NCI-H526 treated with DMSO at 0.1 percent for 48 hours (cell line): ENCODE data around the gene CATSPERZ.

Source experiments
- DNase-seq: peaks from one replicate; lab custom pipeline; 2025; lab: John Stamatoyannopoulos, UW

CATSPERZ gene

DNA sequence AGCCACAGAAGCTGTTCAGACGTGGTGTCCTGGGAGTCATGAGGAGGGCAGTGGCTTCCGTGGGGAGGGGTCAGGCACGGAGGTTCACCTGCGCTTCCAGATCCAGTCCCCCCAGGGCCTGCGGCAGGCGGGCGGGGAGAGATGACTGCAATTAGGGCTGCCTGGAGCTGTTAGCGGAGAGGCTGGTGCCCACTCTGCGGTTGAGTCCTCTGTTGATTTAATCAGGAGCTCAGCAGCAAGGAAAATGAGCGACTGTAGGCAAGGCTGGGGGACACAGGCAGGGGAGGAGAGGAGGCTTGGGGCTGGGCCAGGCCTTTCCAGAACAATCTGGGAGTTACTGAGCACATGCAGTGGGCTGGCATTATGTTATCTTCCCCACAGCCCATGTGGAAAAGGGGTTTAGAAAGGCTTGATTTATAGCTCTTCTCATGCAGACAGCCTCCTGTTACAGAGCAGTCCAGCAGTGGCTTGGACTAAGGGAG, 35.7 kb upstream of the CATSPERZ start:
- peak; percentile 77 for DNase-seq

DNA sequence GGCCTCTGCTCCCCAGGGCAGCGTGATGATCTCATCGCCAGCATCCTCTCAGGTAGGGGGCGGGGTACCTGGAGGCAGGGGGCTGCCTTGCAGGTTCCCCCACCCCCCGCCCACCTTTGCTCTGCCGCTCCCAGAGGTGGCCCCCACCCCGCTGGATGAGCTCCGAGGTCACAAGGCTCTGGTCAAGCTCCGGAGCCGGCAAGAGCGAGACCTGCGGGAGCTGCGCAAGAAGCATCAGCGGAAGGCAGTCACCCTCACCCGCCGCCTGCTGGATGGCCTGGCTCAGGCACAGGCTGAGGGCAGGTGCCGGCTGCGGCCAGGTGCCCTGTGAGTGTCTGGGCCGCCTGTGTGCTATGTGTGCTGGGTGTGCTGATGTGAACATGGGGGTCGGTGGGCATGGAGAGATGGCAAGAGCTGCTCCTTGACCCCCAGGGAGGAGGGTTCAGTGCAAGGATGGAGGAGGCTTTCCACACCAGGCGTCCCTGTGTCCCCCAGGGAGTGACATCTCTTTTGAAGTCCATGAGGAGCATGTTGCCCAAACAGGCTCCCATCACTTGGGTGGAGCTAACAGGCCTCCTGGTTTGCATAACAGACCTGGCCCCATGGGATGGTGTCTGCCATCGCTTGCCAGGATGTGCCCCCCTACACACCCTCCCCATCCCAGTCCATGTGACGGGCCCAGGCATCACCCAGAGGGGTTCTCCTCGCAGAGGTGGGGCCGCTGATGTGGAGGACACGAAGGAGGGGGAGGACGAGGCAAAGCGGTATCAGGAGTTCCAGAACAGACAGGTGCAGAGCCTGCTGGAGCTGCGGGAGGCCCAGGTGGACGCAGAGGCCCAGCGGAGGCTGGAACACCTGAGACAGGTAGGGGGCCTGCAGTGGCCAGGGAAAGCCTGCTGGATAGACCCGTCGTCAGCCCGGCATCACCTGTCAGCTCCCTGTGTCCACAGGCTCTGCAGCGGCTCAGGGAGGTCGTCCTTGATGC, 34.7 kb upstream of the CATSPERZ start:
- peak; percentile 94 for DNase-seq

DNA sequence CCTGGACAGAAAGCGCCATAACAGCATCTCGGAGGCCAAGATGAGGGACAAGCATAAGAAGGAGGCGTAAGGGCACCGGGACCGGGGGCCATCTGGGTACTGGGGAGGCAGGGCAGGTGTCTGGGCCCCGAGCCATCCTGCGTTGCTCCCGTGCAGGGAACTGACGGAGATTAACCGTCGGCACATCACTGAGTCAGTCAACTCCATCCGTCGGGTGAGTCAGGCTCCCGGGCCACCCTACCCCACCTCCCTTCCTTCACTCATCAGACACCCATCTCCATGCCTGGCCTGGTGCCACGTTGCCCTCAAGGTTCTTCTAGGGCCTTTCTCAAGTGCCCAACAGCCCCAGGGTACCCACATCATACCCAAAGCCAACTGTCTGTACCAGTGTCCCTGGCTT, 33.8 kb upstream of the CATSPERZ start:
- no peak for DNase-seq

DNA sequence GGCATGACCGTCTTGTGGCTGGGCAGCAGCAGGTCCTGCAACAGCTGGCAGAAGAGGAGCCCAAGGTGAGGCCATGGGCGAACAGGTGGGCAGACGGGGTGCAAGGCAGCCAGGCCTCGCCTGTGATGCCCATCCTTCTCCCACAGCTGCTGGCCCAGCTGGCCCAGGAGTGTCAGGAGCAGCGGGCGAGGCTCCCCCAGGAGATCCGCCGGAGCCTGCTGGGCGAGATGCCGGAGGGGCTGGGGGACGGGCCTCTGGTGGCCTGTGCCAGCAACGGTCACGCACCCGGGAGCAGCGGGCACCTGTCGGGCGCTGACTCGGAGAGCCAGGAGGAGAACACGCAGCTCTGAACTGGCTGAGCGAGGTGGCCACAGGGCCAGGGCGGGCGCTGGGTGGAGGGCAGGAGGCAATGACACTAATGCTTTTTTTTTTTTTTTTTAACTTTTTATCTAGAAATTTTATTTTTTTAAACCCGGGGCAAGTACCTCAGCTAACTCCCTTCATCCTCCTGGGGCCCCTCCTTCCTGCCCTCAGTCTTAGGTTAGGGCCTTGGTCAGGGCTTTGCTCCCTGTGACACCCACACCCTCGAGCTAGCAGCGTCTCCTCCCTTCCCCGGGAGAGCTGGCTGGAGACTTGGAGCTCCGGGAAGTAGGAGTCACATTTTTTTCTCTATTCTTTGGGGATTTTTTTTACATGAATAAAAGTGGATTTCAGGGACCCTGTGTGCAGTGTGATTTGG, 32.8 kb upstream of the CATSPERZ start:
- no peak for DNase-seq

DNA sequence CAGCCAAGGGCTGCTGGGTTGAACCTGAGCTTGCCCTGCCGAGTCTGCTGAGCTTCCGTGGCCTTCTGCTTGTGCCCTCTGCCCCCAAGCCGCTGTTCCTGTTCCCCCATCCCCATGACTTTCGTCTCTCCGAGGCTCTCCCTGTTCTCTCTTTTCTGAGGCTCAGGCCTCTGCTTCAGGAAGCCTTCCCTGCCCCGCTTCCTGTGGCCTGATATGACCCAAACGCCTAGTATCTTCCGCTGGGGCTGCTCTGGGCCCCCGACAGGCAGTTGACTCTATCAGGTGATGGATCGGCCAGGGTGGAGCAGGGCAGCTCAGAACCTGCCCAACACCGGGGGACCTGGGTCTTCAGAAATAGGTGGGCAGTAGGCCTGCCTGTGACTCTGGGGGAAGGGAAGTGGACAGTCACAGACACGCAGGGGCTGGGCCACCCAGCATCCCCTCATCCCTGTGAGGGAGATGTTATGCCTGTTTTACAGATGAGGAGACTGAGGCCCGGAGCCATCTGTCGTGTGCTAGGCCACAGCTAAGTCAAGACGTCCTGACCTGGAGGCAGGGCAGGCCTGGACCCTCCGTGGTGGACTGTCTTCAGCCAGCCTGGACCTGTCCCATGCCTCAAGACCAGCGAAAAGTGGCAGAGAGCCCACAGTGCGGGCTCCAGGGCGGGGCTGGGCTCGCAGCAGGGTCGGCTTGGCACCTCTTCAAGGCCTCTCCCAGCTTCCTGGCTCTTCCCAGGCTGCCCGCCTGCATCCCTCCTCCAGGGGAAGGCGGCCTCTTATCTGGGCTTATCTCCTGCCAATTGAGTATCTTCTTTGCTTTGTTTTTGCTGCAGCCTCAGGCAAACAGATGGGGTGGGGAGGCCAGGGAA, 31.9 kb upstream of the CATSPERZ start:
- no peak for DNase-seq

DNA sequence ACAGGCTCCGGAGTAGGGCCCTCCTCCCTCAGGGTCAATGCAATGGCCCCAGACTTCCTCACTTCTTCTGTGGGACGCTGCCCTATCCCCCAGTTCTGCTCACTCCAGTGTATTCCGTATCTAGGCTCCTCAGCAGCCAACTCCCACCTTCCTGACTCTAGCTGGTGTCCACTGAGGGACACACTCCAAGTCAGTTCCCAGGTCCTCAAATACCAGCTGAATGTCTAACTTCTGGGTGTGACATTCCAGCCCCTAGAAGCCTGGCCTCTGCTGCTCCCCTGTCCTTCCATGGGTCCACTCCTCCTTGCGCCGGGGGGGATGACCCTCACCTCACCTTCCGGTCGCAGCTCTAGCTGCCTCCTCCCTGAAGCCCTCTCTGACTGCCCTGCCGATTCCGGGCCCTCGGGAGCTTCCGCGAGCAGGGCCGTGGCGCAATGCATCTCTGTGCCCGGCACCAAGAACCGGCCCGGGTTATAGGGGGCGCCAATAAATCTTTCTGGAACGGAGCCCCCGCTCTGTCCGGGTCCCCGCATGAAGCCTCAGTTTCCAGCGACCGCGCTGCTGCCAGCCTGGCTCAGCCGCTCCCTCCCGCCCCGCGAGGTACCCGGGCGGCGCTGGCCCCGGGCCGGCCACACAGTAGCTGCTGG, 31.1 kb upstream of the CATSPERZ start:
- no peak for DNase-seq

DNA sequence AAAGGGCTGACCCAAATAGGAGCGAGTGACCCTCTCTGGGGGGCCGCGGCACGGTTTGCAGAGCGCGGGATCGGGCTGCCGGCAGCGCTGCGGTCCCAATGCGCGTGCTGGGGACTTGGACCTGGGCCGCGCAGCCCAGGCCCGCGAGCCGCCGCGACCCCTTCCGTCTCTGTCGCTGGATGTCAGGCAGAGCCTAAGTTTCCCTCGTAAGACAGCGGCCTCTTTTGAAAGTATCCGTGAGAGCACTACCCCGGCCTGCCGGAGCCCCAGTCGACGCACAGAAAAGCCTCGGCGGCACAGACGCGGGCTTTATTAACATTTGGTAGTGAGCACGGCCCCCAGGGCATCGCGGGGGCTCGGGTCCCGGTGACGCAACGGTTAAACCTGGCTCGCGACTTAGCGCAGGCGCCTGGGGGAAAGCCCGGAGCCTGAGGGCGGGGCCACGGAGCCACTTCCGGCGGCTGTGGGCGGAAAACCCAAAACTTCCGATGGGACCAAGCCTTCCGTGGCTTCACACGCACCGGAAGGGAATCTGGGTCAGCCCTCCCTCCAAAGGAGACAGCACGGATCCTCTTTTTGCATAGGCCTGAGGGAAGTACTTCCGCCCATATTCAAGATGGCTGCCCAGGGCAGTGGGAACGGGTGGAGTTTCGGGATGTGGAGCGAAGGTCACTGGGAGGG, 30.5 kb upstream of the CATSPERZ start:
- DNase-seq, result peak; percentile 99

DNA sequence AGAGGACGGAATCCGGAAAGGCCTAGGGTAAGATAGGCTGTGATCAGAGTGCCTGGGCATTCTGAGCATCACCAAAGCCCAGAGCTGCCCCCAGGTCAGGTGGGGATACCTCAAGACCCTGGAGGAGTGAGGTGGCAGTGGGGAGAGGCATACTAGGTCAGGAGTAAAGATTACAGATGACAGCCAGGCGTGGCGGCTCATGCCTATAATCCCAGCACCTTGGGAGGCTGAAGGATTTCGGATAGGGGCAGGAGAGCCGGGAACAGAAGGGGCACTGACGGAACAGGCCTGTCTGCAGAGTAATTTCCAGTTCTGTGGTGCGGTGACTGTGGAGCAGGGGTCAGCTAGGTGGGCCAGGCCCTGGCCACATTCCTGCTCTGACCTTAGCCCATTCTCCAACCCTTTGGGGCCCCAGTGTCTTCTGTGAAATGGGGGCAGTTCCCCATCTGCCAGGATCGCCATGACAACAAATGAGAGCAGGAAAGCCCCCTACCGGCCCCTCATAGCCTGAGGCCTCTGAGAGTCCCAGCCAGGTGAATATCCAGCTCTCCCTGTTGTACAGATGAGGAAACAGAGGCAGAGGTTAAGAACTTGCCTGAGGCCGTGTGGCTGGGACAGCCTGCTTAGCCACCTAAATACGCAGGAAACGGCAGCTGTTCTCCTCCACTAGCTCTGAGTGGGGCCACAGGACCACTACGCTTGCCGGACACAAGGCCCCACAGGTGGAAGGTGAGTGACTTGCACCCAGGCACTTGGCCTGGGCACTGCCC, 24.9 kb upstream of the CATSPERZ start:
- no peak for DNase-seq

DNA sequence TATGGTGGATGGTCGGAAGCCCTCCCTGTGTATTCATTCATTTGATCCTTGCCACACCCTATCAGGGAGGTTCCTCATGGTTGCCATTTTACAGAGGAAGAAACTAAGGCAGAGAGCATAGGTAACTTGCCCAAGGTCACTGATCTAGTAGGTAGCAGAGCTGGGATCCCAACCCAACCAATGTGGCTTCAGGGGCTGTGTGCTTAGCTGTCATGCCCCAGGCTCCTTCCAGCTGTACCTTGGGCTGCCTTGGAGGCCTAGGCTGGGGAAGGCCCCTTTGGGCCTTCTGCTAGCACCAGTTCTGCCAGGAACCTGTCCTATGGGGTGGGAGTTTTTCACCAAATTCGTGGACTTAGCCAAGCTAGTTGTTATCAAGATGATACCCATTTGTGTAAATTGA, 24.3 kb upstream of the CATSPERZ start:
- DNase-seq, result no peak

DNA sequence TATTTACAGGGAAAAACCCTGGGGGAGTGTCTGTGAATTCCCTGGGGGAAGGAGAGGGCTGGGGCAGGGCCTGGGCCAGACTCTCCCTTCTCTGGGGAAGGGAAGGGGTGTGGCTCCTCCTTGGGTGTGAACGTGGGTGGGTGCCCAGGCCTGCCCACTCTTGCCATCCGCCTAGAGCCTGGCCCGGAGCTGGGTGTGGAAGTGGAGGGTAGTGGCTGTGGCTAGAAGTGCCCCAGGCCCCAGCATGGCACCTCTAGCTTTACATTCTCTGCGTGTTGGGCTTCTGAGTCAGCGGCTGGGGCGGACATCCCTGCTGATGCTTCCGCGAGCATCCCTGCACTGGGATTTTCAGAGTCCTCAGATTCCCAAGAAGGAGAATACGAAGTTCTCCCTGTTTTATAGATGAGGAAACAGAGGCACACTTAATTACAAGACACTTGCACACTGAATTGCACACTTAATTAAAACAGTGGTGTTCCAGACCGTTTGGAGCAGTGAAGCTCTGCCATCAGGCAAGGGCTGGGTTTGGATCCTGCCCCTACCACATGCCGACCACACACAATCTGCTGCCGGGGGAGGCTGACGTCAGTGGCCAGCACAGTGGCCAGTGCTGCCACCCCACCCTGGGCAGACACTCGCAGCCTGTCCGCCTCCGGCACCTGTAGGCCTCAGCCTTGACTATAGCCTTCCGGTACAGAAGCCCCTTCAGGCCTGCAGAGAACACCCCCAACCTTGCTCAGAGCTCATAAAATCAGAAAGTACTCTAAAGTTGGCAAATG, 23.3 kb upstream of the CATSPERZ start:
- DNase-seq, result no peak

DNA sequence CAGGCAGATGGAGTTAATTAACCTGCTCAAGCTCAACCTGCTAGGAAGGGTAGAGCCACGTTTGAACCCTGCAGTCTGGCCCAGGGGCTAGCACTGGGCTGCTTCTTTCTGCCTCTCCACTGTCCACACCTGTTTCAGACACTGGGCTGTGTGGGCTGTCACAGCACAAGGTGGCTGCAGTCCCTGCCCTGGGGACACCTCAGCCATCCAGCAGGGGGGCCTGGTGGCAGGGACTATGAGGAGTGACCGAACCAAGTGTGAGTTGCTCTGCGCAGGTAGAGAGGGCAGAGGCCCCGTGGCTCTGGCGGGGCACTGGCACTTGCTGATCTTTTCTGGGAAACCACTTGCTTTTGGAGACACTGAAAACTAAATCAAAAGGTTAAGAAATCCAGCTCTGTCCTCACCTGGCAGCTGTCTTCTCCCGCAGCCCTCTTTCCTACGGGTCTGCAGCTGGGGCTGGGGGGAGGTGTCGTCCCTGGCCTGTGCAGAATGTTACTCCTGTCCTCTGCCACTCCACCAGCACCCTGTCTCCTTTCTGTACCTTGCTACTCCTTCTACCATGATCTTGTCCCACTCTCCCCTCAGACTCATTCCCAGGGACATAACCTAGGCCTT, 21.5 kb upstream of the CATSPERZ start:
- no peak for DNase-seq

DNA sequence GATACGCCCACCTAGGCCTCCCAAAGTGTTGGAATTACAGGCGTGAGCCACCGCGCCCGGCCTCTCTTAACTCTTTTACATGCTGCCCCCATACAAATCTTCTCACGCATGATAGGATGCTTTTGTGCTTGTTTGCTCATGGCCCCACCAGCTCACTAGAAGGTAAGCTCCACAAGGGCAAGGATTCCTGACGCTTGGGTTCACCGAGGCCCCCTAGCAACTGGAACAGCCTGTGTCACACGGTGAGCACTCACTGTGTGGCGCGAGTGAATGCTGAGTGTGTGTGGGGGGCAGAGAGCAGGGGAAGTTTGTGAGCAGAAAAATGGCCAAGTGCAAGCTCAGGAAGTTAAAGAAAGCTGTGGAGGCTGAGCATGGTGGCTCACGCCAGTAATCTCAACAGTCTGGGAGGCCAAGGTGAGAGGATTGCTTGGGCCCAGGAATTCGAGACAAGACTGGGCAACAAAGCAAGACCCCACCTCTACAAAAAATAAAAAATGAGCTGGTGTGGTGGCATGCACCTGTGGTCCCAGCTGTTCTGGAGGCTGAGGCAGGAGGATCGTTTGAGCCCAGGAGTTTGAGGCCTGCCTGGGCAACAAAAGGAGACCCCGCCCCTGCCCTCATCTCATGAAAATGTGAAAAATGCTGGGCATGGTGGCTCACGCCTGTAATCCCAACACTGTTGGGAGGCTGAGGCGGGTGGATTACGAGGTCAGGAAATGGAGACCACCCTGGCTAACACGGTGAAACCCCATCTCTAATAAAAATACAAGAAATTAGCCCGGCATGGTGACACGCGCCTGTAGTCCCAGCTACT, 18.0 kb upstream of the CATSPERZ start:
- DNase-seq, result no peak

DNA sequence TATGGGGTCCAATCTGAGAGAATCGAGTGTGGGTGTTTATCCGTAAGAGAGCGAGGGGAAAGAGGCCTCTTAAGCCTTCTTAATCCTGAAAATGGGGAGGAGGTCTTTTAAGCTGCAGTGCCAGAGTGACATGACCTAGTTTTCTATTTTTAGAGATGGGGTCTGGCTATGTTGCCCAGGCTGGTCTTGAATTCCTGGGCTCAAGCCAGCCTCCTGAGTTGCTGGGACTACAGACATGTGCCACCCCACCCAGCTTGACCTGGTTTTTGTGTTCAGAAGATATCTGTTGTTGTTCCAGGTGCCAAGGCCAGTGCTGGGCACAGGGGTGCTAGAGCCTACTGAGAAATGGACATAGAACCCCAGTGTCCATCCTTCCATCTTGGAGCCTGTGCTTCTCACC, 17.1 kb upstream of the CATSPERZ start:
- no peak for DNase-seq

DNA sequence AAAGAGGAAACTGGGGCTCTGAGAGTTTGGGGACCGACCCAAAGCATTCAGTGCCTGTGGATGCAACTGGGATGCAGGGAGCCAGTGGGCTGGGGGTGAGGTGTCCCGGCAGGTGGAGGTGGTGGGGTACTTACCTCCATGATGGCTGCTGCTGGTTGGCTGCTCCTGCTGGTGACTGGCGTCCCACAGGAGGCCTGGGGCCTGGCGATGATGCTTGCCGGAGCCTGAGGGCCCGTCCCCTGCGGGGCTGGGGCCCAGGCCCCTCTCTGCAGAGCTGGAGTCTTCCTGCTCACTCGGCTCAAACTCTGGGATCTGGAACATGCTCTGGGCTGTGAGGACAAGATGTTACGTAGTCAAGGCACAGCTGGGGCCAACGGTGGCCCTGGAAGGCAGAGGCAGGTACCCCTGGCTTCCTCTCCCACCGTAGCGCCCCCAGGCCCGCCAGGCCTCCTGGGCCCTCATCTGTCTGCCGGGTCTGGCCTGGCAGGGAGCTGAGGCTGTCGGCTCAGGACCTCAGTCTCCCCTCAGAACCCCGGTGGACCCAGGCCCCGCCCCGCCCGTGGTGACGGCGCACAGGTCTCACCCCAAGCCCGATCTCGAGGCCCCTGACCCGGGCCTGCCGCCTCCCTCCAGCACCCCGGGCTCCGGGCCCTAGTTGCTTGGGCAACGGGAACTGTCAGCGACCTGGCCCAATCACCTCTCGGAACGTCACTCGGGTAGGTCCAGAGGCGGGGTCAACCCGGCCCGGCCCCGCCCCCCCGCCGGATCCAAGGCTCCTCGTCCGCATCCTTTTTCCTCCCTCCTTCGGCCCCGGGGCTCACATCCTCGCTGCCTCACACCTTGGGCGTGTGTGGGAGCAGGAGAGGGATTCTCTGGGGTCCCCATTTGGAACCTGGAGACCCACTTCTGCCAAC, 15.9 kb upstream of the CATSPERZ start, which contains the start of gene BAD:
TSS of gene BAD (minus strand) at position 618 of the 914 bp plus-strand sequence. CDS start at position 321, 297 bp downstream.
- peak; percentile 91 for DNase-seq

DNA sequence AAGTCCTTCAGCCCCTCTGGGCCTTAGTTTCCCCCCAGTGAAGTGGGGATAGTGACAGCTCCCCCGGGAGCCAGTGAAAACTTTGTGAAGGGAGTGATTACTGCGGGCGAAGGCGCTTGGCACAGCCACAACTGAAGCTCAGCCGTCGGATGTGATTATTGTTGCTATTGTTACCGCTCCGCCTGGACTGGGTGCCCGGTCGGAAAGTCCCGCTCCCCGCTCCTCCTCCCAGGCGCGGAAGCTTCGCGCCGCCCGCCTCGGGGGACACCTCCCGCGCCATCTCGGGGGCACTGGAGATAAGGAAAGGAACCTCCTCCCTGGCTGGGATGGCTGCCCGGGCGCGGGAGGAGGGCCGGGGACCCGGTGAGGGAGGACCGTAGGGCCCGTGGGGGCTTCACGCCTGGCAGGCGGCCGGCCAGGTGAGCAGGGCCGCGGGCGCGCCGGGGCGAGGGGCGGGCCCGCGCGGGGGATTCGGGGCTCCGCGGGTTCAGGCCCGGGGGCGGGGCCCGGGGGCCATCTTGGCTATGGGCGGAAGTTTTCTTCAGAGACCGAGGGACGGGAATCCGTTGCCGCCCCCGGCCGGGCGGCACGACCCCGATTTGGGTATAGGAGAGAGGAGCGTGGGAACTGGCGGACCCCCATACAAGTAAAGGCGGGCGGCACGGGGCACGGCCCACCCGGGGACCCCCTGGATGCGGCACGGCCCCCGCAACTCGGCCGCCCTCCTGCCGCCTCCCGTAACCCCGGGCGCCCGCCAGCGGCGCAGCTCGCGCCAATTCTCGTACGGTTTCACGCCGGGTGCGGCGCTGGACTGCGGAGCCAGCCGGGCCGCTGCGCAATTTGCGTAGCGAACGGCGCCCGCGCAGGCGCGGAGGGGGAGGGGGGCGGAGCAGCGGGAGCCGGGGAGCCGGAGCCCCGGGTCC, 14.9 kb upstream of the CATSPERZ start, which contains the start of gene GPR137:
TSS of gene GPR137 (plus strand) at position 887 of the 923 bp plus-strand sequence. CDS start 677 bp downstream, outside the sequence.
- peak; percentile 67 for DNase-seq
